GM23338 (cell line): ENCODE results near the gene PRIMPOL. TPM values are rescaled to one million over a fixed set of nuclear protein-coding genes. Genes with fewer than 3 reads are reported as not detected.

Source experiments
- ATAC-seq: fragments of 200-7000 bp; cut with Tn5 transposase; 3 replicates; pipeline ENCODE4 v1.9.1; 2020
- DNase-seq: peaks from one replicate; pipeline ENCODE4 v3.0.0-alpha.2; 2015; ENCODE audit warnings: low spot score
- H2AFZ ChIP-seq: fragments of 200-600 bp; sonication (generic); 2 replicates; pipeline ENCODE4 v1.8.0; 2016; ENCODE audit warnings: antibody characterized with exemption, mild to moderate bottlenecking, moderate library complexity
- H3F3A ChIP-seq: fragments of 200-600 bp; sonication (generic); replicated peaks from 2 replicates; pipeline ENCODE4 v1.8.0; 2017; ENCODE audit warnings: antibody characterized with exemption, mixed run types, low read depth
- H3K27ac ChIP-seq: fragments of 200-600 bp; sonication (generic); 2 replicates; pipeline ENCODE4 v1.6.1; 2016; ENCODE audit warnings: low read depth
- H3K27me3 ChIP-seq: fragments of 200-600 bp; sonication (generic); 2 replicates; pipeline ENCODE4 v1.8.0; 2016; ENCODE audit warnings: mild to moderate bottlenecking, mixed run types, moderate library complexity; ENCODE audit not compliant: insufficient read depth
- H3K36me3 ChIP-seq: fragments of 200-600 bp; sonication (generic); 2 replicates; pipeline ENCODE4 v1.8.0; 2016; ENCODE audit warnings: mild to moderate bottlenecking; ENCODE audit not compliant: insufficient read depth
- H3K4me1 ChIP-seq: fragments of 200-600 bp; sonication (generic); 2 replicates; pipeline ENCODE4 v1.8.0; 2016; ENCODE audit warnings: mild to moderate bottlenecking, moderate library complexity; ENCODE audit not compliant: insufficient read depth
- H3K4me2 ChIP-seq: fragments of 200-600 bp; sonication (generic); 2 replicates; pipeline ENCODE4 v1.7.1; 2017; ENCODE audit warnings: mixed run types
- H3K4me3 ChIP-seq: fragments of 200-600 bp; sonication (generic); 2 replicates; pipeline ENCODE4 v1.6.1; 2016; ENCODE audit warnings: mixed run types
- H3K79me2 ChIP-seq: fragments of 200-600 bp; sonication (generic); replicated peaks from 2 replicates; pipeline ENCODE4 v1.8.0; 2017; ENCODE audit warnings: mild to moderate bottlenecking; ENCODE audit not compliant: insufficient read depth
- H3K9me2 ChIP-seq: fragments of 200-600 bp; sonication (generic); 2 replicates; pipeline ENCODE4 v1.8.0; 2017; ENCODE audit not compliant: insufficient read depth
- H4K20me1 ChIP-seq: fragments of 200-600 bp; sonication (generic); replicated peaks from 2 replicates; pipeline ENCODE4 v1.8.0; 2017; ENCODE audit warnings: mild to moderate bottlenecking; ENCODE audit not compliant: insufficient read depth
- H3K27ac Mint-ChIP-seq: 2 replicates; pipeline ENCODE4 v1.8.0; 2020; ENCODE audit warnings: inconsistent platforms, mild to moderate bottlenecking, moderate library complexity, mixed read lengths
- H3K27me3 Mint-ChIP-seq: 3 replicates; pipeline ENCODE4 v1.8.0; 2022; ENCODE audit warnings: low read depth, mild to moderate bottlenecking, moderate library complexity, mixed read lengths, inconsistent platforms; ENCODE audit not compliant: insufficient read depth, poor library complexity
- H3K36me3 Mint-ChIP-seq: 3 replicates; pipeline ENCODE4 v1.8.0; 2021; ENCODE audit warnings: low read depth, mild to moderate bottlenecking, inconsistent platforms, moderate library complexity, mixed read lengths
- H3K4me1 Mint-ChIP-seq: 3 replicates; pipeline ENCODE4 v1.8.0; 2020; ENCODE audit warnings: mild to moderate bottlenecking, inconsistent platforms, mixed read lengths
- H3K4me3 Mint-ChIP-seq: 3 replicates; pipeline ENCODE4 v1.8.0; 2021; ENCODE audit warnings: moderate library complexity, mild to moderate bottlenecking, inconsistent platforms, mixed read lengths
- H3K9me3 Mint-ChIP-seq: 3 replicates; pipeline ENCODE4 v1.8.0; 2020; ENCODE audit warnings: moderate library complexity, mild to moderate bottlenecking, inconsistent platforms, mixed read lengths
- CREB1 ChIP-seq: fragments of 250-450 bp; sonication (Bioruptor Pico); IDR thresholded peaks from 2 replicates; pipeline ENCODE4 v1.5.0; 2020; ENCODE audit warnings: low read depth, mild to moderate bottlenecking, moderate library complexity
- EZH2 ChIP-seq: fragments of 200-600 bp; sonication (generic); IDR thresholded peaks from one replicate; pipeline ENCODE4 v1.8.0; 2017; ENCODE audit warnings: antibody characterized with exemption, mild to moderate bottlenecking, low read depth; ENCODE audit not compliant: unreplicated experiment
- EZH2phosphoT487 ChIP-seq: fragments of 200-600 bp; sonication (generic); IDR thresholded peaks from one replicate; pipeline ENCODE4 v1.8.1; 2018; ENCODE audit warnings: antibody characterized with exemption; ENCODE audit not compliant: unreplicated experiment
- POLR2AphosphoS5 ChIP-seq: IDR thresholded peaks from 2 replicates; pipeline ENCODE4 v1.6.1; 2016; ENCODE audit warnings: antibody characterized with exemption, low read depth
- ZNF331 ChIP-seq: fragments of 250-450 bp; sonication (Bioruptor Pico); IDR thresholded peaks from 2 replicates; pipeline ENCODE4 v1.5.0; 2020; ENCODE audit warnings: low read depth, mild to moderate bottlenecking, moderate library complexity
- ZNF462 ChIP-seq: fragments of 250-450 bp; sonication (Bioruptor Pico); IDR thresholded peaks from 2 replicates; pipeline ENCODE4 v1.5.0; 2020; ENCODE audit warnings: mild to moderate bottlenecking, moderate library complexity
- polyA plus RNA-seq: library from polyadenylated mRNA; unstranded; fragments of >200 nt; fragmentation: Nextera tagmentation; extraction: Ambion mirVana; gene quantifications from 2 replicates; pipeline ENCODE4 v1.2.1, GENCODE V29; 2016
- total RNA-seq: library from RNA; depleted of rRNA; stranded (reverse); fragments of >200 nt; shearing (Covaris generic); gene quantifications from 2 replicates; pipeline ENCODE4 v1.2.3, GENCODE V29; 2014

PRIMPOL gene
- total and polyA plus RNA-seq, 2 experiments from 2014 or later: 3.5 to 9.6 TPM

- no peaks in the 10 kb centered on the region for H3K27me3 ChIP-seq
- H4K20me1 ChIP-seq: no peaks in the 10 kb centered on the region
- Mint-ChIP-seq H3K27ac (peak overlapping the region; percentile 96), H3K4me1 (peaks cover 39% of the 10 kb centered on the region), H3K4me3 (peak overlapping the region; percentile 30; the same call in 2 of the 3 replicates), H3K9me3 (peaks cover 5% of the 10 kb centered on the region; the same call in 2 of the 3 replicates), H3K27me3 (peaks cover 2% of the 10 kb centered on the region), H3K36me3 (peaks cover 80% of the 10 kb centered on the region)
- peaks cover 16% of the 10 kb centered on the region for H3K4me1 ChIP-seq
- H3K79me2 ChIP-seq: no peaks in the 10 kb centered on the region; the same call in 1 of the 2 replicates
- peaks cover 9% of the 10 kb centered on the region; the same call in 1 of the 2 replicates for H3K36me3 ChIP-seq
- TF ChIP-seq POLR2AphosphoS5: no peak
- no peak for TF ChIP-seq CREB1 (CRISPR knock-in tag)
- TF ChIP-seq ZNF462: no peak
- no peak for TF ChIP-seq EZH2
- TF ChIP-seq EZH2phosphoT487: no peak
- TF ChIP-seq ZNF331: no peak
- no peak for DNase-seq
- no peak overlapping the region for H2AFZ ChIP-seq
- no peak for ATAC-seq
- H3K4me3 ChIP-seq: no peak overlapping the region
- H3K27ac ChIP-seq: peak overlapping the region; percentile 32; the same call in 1 of the 2 replicates
- no peaks in the 10 kb centered on the region for H3K9me2 ChIP-seq
- no peak overlapping the region for H3K4me2 ChIP-seq
- no peaks in the 10 kb centered on the region for H3F3A ChIP-seq
Observed at GRCh38 chr4:184624972-184625554, 24.5 kb upstream of the PRIMPOL start.
